Stimulated activated CD8-positive, alpha-beta memory T cell treated with anti-CD3 and anti-CD28 coated beads, Interleukin-4, amount 100 ng/mL, for 48 hours (primary cell): ENCODE results near the gene DENND1B.
A peak's percentile ranks its signal among the peaks of the same experiment; 100 is the strongest.
"Not testable (repeated sequence)": the region's sequence is repeated elsewhere in the genome, so short reads cannot be mapped to it uniquely, and the experiment has no call there.

Experiments used
- DNase-seq: peaks from one replicate; pipeline ENCODE4 v3.0.0-alpha.2; 2020

The DENND1B gene

DNA sequence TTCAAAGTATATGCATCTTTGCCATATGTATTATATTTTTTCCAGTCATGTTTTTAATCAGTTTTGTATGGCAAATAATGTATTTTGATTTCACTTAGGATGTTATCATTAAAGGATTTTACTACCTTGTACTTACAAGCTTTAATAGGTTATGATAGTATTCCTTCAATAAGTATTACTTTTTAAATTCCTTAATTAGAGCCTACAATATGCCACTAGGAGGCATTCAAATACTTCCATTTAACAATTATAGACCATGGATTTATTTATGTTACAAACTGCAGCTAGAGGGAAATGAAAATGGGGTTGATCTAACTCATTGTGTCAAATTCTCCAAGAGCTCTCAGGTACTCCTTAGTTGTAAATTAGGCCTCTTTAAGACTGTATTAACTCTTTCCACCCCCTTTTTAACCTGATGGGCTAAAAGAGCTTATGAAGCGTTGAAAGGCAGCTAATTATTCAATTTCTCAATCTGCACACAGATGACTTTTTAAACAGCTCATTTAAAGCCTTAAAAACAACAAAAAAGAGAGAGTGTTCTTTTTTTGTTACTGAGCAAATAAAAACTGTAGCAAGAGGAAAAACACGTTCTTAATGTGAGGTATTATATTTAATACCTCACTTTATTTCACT lies 156.2 kb downstream of the DENND1B start:
- DNase-seq = no peak

DNA sequence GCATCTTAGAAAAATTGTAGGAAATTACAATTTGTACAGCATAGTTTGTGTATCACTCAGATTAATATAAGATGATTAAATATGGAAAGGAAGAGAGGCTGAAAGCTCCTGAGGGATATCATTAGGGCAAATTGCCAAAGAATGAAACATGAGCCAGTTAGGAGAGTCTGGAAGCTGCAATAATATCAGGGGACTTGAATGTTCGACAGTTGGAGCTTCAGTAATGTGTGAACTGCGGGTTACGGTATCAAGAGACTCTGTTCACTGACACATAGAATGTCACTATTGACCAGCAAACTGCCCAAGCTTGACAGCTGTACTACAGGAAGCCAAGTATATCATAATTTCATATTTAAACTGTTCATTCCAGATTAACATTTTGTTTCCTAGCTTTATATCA lies 157.2 kb downstream of the DENND1B start:
- DNase-seq = no peak

DNA sequence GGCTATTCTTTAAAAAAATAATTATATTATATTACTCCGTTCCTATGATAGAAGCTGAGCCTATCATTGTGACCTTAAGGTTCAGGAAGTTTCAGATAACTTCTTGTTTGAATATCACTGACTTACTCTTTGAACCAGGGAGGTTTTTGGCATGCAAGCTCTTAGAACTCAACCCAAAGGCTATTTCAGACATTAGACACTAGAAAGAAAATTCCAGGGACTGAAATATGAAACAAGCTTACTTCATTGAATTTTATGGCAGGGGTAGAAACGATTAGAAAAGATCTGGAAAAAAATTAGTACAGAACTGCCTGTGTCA lies 159.6 kb downstream of the DENND1B start:
- no peak for DNase-seq

DNA sequence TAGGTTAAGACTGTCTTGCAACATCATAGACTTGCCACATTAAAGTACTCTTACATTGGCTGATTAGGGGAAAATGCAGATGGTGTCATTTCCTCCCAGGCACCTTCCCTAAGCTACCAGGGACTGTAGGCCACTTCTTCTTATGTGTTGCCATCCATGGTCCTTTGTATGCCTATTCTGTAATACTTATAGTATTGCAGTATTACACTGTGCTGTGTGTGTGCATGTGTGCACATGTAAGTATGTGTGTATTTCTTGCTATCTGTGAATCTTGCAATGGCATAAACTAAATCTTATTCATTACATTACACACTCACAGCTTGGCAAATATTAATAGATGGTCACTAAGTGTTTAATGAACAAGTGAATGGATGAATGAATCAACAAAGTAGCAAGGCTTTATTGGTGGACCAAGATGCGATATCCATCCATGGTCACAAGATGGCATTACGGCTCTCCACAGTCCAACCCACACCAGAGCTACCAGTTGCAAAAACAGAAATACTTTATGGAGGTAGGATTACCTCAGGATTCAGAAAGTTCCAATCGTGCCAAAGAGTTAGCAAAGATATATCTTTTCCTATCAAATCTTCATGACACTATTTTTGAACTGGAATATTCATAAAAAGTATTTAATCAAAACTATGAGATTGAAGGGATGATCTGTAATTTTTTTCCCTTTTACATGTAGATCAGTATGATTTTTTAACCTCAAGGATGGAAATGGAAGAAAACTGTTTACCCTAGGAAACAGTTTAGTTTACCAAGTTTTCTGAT lies 160.2 kb downstream of the DENND1B start:
- DNase-seq = peak; percentile 36

GRCh38 chr1:197606168-197606845 lies 169.0 kb downstream of the DENND1B start:
- no peak for DNase-seq

DNA sequence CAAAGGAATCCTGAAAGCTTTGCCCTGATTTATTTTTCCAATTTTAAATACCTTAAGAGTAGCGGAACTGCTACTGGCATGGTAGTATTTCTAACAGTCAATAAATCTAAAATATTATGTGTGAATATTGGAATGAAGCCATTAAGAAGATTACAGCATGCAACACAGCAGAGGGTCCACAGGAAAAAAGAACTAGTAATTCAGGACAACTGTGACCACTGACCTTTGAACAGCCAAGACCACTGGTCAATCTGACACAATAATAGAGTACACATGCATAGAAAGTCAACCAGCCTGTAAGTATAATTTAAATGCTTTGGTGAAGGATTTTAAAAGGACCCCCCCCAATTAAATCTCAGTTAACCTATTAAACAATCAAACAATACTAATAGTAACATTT lies 171.0 kb downstream of the DENND1B start:
- DNase-seq = no peak

DNA sequence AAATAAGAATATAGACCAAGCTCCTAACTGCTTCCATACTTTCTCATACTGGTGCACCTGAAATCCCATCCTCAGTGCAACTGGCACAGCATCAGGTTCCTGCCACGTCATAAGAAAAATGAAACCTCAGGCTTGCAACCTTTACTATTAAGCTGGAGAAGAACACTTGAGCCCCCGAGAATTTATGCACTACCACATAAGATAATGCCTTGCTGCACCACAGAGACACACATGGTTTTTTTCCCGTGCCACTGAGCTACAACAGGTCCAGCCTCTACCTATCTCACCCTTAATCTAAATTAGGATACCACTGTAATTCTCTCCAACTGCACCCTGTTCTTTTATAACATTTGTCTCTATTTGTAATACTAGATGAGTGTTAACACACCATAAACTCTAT lies 174.5 kb downstream of the DENND1B start:
- no peak for DNase-seq

DNA sequence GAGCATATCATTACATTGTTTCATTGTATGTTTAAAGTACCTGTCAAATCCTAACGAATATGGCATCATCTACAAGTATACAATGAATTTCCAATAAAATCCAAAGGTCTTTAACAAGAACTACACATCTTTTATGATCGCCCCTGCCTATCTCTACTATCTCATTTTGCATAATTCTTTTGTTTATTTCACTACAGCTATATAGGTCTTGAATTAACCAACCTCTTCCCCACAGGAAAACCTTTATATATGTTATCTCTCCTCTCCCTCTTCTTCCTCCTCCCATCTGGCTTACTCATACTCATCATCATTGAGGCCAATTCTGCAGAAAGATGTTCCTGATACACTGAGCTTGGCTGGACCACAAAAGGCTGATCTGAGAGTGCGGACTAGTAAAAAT lies 175.5 kb downstream of the DENND1B start:
- DNase-seq = no peak

DNA sequence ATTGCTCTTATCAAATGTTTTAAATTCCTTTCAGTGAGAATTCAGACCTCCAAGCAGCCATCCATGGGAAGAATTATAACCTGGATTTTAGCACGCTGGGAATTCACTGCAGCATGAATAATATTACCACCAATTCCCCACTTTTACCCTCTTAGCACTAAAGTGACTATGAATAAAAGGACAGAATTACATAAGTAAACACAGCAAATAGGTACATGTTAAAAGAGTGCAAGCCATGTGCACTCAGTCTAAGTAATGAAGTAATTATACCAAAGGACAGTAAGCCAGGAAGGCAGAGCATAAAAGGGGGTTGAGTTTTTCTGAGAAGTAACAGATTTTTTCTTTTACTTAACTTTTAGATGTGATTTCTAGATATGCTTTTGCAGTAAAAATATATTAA lies 176.3 kb downstream of the DENND1B start:
- DNase-seq = no peak

- DNase-seq = no peak
These were observed 179.9 kb downstream of the DENND1B start for GRCh38 chr1:197595304-197595904.

- no peak for DNase-seq
These were observed 184.6 kb downstream of the DENND1B start for GRCh38 chr1:197590687-197591086.

DNA sequence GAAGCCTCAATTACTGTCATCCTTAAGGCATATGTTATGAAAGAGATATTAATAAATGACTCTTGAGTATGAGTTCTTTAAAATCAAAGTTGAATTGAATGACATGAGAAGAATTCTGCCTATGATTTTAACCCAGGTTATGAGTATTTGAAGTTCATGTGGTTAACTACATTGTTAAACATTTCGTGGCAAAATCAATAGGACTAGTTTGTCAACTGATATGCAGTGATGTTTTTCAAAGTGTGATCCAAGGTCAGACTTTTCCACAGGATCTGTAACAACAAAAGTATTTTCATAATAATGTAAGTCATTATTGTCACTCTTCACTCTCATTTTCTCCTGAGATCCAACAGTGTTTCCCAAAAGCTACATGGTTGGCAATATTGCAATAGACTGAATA lies 189.5 kb downstream of the DENND1B start:
- no peak for DNase-seq

GRCh38 chr1:197577580-197577979 lies 197.7 kb downstream of the DENND1B start:
- DNase-seq = no peak

- not testable (repeated sequence) for DNase-seq
These were observed 199.7 kb downstream of the DENND1B start for GRCh38 chr1:197575531-197575930.

- no peak for DNase-seq
These were observed 203.1 kb downstream of the DENND1B start for GRCh38 chr1:197572169-197572568.

DNA sequence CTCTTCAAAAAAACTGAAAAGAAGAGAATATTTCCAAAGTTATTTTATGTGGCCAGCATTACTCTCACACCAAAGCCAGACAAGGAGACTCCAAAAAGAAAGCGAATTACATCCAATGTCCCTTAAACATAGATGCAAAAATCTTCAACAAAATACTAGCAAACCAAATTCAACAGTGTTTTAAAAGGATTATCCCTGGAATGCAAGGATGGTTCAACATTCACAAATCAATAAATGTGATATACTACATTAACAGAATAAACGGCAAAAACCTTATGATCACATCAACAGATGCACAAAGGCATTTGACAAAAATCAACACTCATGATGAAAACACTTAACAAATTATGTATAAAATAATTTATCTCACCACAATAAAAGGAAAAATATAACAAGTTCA lies 207.8 kb downstream of the DENND1B start:
- DNase-seq = no peak

- DNase-seq = no peak
These were observed 214.2 kb downstream of the DENND1B start for GRCh38 chr1:197561041-197561440.

- DNase-seq = no peak
These were observed 215.6 kb downstream of the DENND1B start for GRCh38 chr1:197559655-197560054.

DNA sequence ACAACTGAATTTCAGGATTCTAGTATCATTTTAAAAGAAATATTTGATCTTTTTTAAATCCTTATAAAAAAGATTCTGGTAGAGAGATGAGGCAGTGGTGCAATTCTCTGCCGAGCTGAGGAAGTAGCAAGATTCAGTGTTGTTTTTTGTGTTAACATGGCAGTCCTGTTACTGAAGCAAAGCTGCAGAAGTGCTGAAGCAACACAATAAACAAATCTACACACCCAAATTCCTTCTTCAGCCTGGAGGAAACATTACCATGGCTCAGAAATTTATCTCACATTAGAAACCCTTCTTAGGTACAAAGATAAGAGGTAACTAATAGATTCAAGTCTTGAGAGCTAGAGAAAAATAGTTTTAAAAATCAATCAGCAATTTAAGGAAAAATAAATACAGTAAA lies 216.0 kb downstream of the DENND1B start:
- DNase-seq = no peak

DNA sequence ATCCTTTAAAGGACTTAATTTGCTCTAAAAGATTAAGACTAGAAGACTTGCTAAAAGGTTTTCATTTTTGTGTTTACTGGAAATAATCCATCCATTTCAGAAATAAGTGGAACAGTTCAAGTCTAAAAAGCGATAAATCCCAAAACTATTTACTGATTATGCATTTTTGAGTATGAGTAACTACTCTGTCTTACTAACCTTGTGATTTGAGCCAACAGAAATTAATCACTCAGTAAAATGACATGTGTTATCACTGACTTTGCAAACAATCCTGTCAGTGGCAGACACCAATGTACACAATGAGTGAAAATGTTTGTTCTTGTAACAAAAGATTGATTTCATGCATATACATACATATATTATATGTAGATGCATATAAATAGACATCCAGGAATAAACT lies 218.0 kb downstream of the DENND1B start:
- DNase-seq = no peak

DNA sequence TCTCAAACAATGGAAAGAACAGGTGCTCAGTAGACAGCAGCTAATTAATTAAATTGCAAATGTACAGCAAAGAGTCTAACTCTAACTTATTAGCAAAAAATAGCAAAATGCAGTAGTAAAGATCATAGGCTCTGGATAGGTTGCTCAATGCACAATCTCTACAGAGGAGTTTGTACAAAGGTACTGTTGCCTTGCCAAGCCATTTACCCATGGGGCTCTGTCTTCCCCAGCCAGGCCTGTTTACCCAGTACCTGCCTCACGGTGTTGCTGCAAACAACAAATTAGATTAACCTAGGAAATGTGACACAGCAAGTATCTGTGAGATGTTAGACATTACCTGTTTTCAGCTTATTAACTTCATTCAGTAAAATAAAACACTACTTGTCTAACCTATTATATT lies 222.0 kb downstream of the DENND1B start:
- DNase-seq = no peak

DNA sequence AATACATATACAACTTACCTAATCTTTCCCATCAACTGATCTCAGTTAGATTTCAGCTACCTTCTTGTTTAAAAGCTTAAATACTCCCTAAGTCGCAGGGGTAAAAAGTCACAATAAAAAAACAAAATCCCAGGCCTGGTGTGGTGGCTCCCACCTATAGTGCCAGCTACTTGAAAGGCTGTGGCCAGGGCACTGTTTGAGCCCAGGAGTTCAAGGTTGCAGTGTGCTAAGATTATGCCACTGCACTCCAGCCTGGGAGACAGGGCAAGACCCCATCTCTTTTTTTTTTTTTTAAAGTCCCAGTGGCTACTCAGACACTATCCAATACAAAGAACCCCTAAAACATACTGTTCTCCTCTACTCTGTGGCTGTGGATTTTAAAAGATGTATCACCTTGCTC lies 228.3 kb downstream of the DENND1B start:
- DNase-seq = no peak

GRCh38 chr1:197544553-197544952 lies 230.7 kb downstream of the DENND1B start:
- no peak for DNase-seq

- no peak for DNase-seq
These were observed 231.2 kb downstream of the DENND1B start for GRCh38 chr1:197544130-197544529.
